ENCODE data around the gene KRTAP5-7. TPM values are rescaled to one million over a fixed set of nuclear protein-coding genes. Genes with fewer than 3 reads are reported as not detected.

The KRTAP5-7 gene
- total and polyA plus RNA-seq, 2 of the 13 experiments (the other 11 are each of a cell fraction or from before 2014, with no cell fraction given): 0.54 TPM; not detected in 1

- no peak for TF ChIP-seq MZF1 (CRISPR knock-in tag; IDR thresholded peaks at IDR 0.05; ENCODE audit: borderline replicate concordance)
- no peak for TF ChIP-seq HIC2 (CRISPR knock-in tag; IDR thresholded peaks at IDR 0.05; ENCODE audit: low read depth)
- TF ChIP-seq ZNF256 (CRISPR knock-in tag; conservative IDR thresholded peaks at IDR 0.05): no peak
- no peak for TF ChIP-seq ZSCAN20 (CRISPR knock-in tag; IDR thresholded peaks at IDR 0.05; ENCODE audit: borderline replicate concordance)
- TF ChIP-seq ZNF367 (CRISPR knock-in tag; IDR thresholded peaks at IDR 0.05; ENCODE audit: borderline replicate concordance): no peak
- TF ChIP-seq ZBTB20 (CRISPR knock-in tag; IDR thresholded peaks at IDR 0.05; ENCODE audit: borderline replicate concordance, low read depth): no peak
- TF ChIP-seq SOX13 (IDR thresholded peaks at IDR 0.05): no peak
- peak in 1 of 2 experiments; percentile 28; a peak in 1 of 4 replicates for TF ChIP-seq SOX13 (CRISPR knock-in tag; conservative IDR thresholded peaks at IDR 0.05 in 1 of 2, IDR thresholded peaks at IDR 0.05 in 1 of 2)
- no peak for TF ChIP-seq ZNF329 (CRISPR knock-in tag; IDR thresholded peaks at IDR 0.05; ENCODE audit: low read depth)
- no peak for TF ChIP-seq ZNF503 (CRISPR knock-in tag; IDR thresholded peaks at IDR 0.05)
- no peak for TF ChIP-seq TBX3 (IDR thresholded peaks at IDR 0.05; ENCODE audit: borderline replicate concordance)
- peak; percentile 47; the same call in 1 of the 2 replicates for TF ChIP-seq ZNF430 (CRISPR knock-in tag; IDR thresholded peaks at IDR 0.05)
- TF ChIP-seq MYC (CRISPR knock-in tag; IDR thresholded peaks at IDR 0.05; ENCODE audit: borderline replicate concordance): no peak
- no peak for TF ChIP-seq PRDM4 (CRISPR knock-in tag; IDR thresholded peaks at IDR 0.05; ENCODE audit: borderline replicate concordance)
- TF ChIP-seq ZBTB2 (CRISPR knock-in tag; IDR thresholded peaks at IDR 0.05; ENCODE audit: low read depth): no peak
- TF ChIP-seq PBX3 (CRISPR knock-in tag; IDR thresholded peaks at IDR 0.05; ENCODE audit: borderline replicate concordance): no peak
- no peak for TF ChIP-seq POGK (CRISPR knock-in tag; conservative IDR thresholded peaks at IDR 0.05)
- no peak for TF ChIP-seq IRF2 (CRISPR knock-in tag; IDR thresholded peaks at IDR 0.05)
These were observed 1.1 kb upstream of the KRTAP5-7 start (continued) for GRCh38 chr11:71525938-71526495.
